NCI-H2081 treated with DMSO at 0.1 percent for 48 hours (cell line): ENCODE data around the gene WNT5B.
A peak's percentile ranks its signal among the peaks of the same experiment; 100 is the strongest.

Source experiments
- DNase-seq: peaks from one replicate; lab custom pipeline; 2025; lab: John Stamatoyannopoulos, UW

WNT5B gene

GRCh38 chr12:1630133-1630826, 1.2 kb downstream of the WNT5B start:
- no peak for DNase-seq

GRCh38 chr12:1630827-1631591, 2.0 kb downstream of the WNT5B start:
- DNase-seq: no peak

- DNase-seq: no peak
Observed at GRCh38 chr12:1632702-1633101, 3.7 kb downstream of the WNT5B start.

GRCh38 chr12:1633459-1633858, 4.4 kb downstream of the WNT5B start:
- no peak for DNase-seq

DNA sequence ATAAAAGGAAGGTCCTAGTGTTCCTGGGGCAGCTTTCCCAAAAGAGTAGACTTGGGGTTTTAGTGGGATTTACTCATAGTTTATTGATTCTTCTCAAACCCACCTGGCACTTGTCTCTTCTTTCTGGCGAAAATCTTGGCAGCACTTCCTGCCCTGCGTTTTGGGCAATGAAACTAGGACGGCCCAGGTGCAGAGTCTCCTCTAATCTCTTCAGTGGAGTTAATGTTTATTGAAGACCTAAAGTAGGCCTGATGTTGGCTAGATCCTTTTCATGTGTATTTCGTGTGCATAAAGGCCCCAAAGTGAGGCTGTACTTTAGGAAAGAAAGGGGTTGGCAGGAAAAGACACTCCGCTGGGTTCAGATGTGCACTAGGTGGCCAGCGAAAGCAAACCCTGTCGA, 5.1 kb downstream of the WNT5B start:
- no peak for DNase-seq

GRCh38 chr12:1634590-1635191, 5.7 kb downstream of the WNT5B start:
- DNase-seq: no peak

DNA sequence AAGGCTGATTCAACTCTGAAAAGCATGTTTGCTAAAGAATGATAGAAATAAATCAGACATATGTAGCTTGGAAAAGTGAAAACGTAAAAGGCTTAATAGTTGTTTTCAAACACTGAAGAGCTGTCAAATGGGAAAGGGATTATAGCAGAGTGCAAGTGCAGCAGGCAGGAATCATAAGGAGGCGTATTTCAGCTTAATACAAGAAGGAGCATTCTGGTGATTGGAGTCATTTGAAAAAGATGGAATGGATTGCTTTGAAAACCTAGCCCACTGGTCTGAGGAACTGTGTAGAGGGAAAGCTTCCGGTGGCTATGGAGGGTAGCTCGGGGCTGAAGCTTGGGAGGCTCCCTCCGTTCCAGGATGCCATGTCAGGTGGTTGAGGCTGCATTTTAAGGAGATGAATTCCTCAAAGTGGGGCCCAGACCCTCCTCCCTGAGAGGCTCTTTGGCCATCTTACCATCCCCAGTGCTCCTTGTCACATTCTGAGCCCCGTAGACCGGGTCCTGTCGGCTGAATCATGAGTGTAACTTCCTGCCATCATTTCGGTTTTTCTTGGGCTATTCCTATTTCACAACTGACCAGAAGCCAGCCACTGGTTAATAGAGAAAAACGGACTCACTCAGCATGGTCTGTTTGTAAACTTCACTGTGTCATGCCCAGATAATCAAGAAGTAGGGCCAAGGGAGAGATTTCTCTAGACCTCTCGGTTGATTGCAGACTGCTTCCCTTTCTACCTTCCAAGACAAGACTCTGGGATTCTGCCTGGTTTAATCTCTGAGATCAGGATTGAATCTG, 6.5 kb downstream of the WNT5B start:
- DNase-seq: no peak

GRCh38 chr12:1638203-1638602, 9.2 kb downstream of the WNT5B start:
- no peak for DNase-seq

- DNase-seq: no peak
Observed at GRCh38 chr12:1639538-1639937, 10.5 kb downstream of the WNT5B start.

- DNase-seq: no peak
Observed at GRCh38 chr12:1640328-1641234, 11.6 kb downstream of the WNT5B start.

DNA sequence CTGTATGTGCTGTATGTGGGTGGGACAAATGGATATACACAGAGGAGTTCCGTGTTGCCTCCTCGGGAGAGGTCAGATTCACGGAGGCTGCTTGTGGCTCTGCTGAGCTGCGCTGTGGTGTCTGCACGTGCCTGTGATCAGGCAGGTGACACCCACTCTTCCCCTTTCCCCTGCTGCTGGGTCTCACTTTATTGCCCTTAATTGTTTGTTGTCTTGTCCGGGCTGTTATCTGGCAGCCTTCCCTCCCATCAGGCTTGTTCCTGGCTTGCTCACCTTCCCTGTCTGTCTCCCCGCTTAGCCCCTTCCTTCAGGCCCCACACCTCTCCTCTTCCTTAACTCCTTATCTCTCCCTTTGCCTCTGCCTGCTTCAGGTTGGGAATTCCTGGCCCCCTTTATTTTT, 13.5 kb downstream of the WNT5B start:
- DNase-seq: no peak

- DNase-seq: no peak
Observed at GRCh38 chr12:1643043-1643442, 14.0 kb downstream of the WNT5B start.

DNA sequence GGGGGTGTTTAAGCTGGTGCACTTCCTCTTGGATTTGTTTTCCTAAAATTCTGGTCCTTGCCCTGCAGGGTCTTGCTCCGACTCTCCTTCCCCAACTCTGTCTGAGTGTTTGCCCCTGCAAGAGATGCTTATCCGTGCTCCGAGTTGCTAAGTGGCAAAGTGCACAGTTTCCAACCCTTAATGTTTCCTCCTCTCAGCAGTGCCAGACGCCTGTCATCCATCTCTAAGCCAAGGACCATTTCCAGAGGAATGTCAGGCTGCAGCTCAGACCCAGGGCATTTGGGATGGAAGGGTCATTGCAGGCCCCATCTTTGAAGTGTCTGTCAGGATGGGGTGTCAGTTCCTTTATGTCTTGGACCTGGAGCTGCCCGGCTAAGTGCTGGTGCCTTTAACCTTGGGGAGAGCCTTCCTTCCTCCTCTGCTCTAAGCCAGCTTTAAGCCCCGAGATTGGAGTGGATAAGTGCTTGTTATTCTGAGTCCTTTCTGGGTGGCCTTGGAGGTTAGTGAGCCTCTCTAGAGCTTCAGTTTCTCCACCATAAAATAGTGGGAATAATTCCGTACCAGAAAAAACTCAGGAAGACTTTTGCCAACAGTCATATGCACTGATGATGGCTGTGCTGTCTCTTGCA, 15.0 kb downstream of the WNT5B start:
- DNase-seq: no peak

- DNase-seq: peak; percentile 39
Observed at GRCh38 chr12:1644534-1645438, 15.8 kb downstream of the WNT5B start.

- DNase-seq: no peak
Observed at GRCh38 chr12:1645819-1646218, 16.8 kb downstream of the WNT5B start.

DNA sequence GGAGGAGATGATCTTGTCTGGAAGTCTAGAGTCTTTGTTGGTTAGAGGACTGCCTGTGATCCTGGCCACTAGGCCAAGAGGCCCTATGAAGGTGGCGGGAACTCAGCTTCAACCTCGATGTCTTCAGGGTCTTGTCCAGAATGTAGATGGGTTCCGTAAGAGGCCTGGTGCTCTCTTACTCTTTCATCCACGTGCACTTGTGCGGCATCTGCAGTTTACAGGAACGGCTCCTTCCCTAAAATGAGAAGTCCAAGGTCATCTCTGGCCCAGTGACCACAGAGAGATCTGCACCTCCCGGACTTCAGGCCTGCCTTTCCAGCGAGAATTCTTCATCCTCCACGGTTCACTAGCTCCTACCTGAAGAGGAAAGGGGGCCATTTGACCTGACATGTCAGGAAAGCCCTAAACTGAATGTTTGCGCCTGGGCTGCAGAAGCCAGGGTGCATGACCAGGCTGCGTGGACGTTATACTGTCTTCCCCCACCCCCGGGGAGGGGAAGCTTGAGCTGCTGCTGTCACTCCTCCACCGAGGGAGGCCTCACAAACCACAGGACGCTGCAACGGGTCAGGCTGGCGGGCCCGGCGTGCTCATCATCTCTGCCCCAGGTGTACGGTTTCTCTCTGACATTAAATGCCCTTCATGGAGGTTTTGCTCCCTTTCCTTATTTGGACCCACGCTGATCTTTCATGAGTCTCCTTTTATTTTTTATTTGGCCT, 17.7 kb downstream of the WNT5B start:
- DNase-seq: no peak

- no peak for DNase-seq
Observed at GRCh38 chr12:1647285-1647669, 18.2 kb downstream of the WNT5B start.

DNA sequence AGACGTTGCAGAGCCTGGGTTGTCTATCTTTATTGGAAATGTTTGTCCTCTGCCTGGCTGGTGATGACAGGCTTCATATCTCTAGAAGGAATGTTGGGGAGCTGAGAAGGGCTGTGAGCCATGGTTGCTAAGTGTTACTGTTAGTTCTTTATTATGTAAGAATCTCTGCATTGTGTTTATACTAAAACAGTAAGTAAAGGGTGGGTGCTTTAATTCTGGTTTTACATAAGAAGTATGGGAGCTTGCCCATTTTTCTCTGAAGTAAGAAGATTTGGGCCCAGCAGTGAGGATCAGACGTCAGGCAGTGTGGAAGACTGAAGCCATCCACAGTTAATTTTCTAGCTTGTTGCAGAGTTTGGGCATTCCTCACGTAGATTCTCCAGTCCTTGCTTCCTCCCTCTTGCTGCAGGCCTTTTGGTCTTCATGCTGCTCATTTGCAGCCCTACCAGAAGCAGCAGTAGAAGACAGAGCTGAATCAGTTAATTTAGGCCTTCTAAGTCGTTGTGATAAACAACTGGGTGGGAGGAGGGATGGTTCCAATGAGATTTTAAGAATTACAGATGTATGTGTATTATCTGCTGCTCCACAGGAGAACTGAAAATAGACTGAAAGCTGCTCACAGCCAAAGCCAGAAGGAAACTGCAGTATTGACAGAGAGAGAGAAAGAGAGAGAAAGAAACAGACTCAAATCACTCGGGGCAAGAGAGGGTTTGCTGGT, 21.4 kb downstream of the WNT5B start:
- DNase-seq: no peak

GRCh38 chr12:1650978-1651361, 21.9 kb downstream of the WNT5B start:
- no peak for DNase-seq
